GM12878 (cell line): Measurements from ENCODE around the gene RPL35A. TPM values are rescaled to one million over a fixed set of nuclear protein-coding genes. Genes with fewer than 3 reads are reported as not detected.

Experiments used
- ATAC-seq: fragments of 200-7000 bp; cut with Tn5 transposase; 3 replicates; pipeline ENCODE4 v1.9.1; 2020; ENCODE audit warnings: mild to moderate bottlenecking, moderate library complexity
- BruUV-seq: library from RNA; stranded (reverse); fragments of 400-500 nt; replicated peaks from 2 replicates; lab custom pipeline; 2021; lab: Mats Ljungman, UMichigan
- CTCF ChIA-PET: fragments of 300-600 bp; sonication (Branson Sonifier 250); formaldehyde crosslinking; extraction: SDS; loops from one replicate; lab custom pipeline; 2021; ENCODE audit warnings: inconsistent platforms; lab: Yijun Ruan, JAX
- POLR2A ChIA-PET: fragments of 350-600 bp; formaldehyde crosslinking; extraction: SDS; loops from one replicate; lab custom pipeline; 2021; ENCODE audit warnings: inconsistent platforms; lab: Charles Lee
- RAD21 ChIA-PET: fragments of 300-600 bp; sonication (Branson Sonifier 250); formaldehyde crosslinking; loops from one replicate; lab custom pipeline; 2023; ENCODE audit warnings: antibody characterized with exemption; ENCODE audit not compliant: unreplicated experiment; lab: Charles Lee
- SMC1A ChIA-PET: fragments of 300-600 bp; sonication (Branson Sonifier 250); formaldehyde crosslinking; loops from one replicate; lab custom pipeline; 2023; ENCODE audit not compliant: unreplicated experiment, uncharacterized antibody; lab: Charles Lee
- DNase-seq: peaks from one replicate; pipeline ENCODE4 v3.0.0-alpha.2; 2011; ENCODE audit warnings: low read depth, low spot score
- FAIRE-seq: peaks from 3 replicates; lab custom pipeline; 2011; peaks lifted over from hg19 to GRCh38; lab: Jason Lieb, UNC
- H2AFZ ChIP-seq: 2 replicates; pipeline ENCODE4 v1.6.0; 2011; ENCODE audit warnings: low read depth, low read length, control low read depth; ENCODE audit not compliant: control insufficient read depth
- H3K27ac ChIP-seq: 2 replicates; pipeline ENCODE4 v1.5.1; 2011; ENCODE audit warnings: control low read depth; ENCODE audit not compliant: control insufficient read depth, insufficient read depth
- H3K27me3 ChIP-seq, 2 experiments: replicated peaks in 1 of 2; 2 replicates each; pipeline versions ENCODE4 v1.6.0 to v1.6.1; 2011; ENCODE audit warnings: low read length in 1 of 2; ENCODE audit not compliant: control insufficient read depth in 2 of 2, insufficient read depth in 2 of 2
- H3K36me3 ChIP-seq, 2 experiments: 2 replicates each; pipeline ENCODE4 v1.5.1; 2011; ENCODE audit warnings: low read length in 1 of 2; ENCODE audit not compliant: control insufficient read depth in 2 of 2, insufficient read depth in 2 of 2
- H3K4me1 ChIP-seq: 2 replicates; pipeline ENCODE4 v1.6.1; 2011; ENCODE audit warnings: mild to moderate bottlenecking, low read length, moderate library complexity, mixed read lengths; ENCODE audit not compliant: control insufficient read depth, insufficient read depth
- H3K4me2 ChIP-seq: 2 replicates; pipeline ENCODE4 v1.6.0; 2011; ENCODE audit warnings: control low read depth; ENCODE audit not compliant: control insufficient read depth, insufficient read depth
- H3K4me3 ChIP-seq: fragments of 200-600 bp; sonication (generic); 2 replicates; pipeline ENCODE4 v1.5.1; 2016
- H3K79me2 ChIP-seq: 2 replicates; pipeline ENCODE4 v1.6.0; 2011; ENCODE audit warnings: low read length; ENCODE audit not compliant: control insufficient read depth, insufficient read depth
- H3K9ac ChIP-seq: 2 replicates; pipeline ENCODE4 v1.8.0; 2011; ENCODE audit warnings: low read length, control low read depth, mixed read lengths; ENCODE audit not compliant: control insufficient read depth, insufficient read depth
- H3K9me3 ChIP-seq: replicated peaks from 3 replicates; pipeline ENCODE4 v1.5.1; 2011; ENCODE audit warnings: mild to moderate bottlenecking, low read length; ENCODE audit not compliant: control insufficient read depth, insufficient read depth
- H4K20me1 ChIP-seq: 2 replicates; pipeline ENCODE4 v1.6.0; 2011; ENCODE audit not compliant: control insufficient read depth, insufficient read depth
- BCL11A ChIP-seq: IDR thresholded peaks from 2 replicates; pipeline ENCODE4 v1.6.1; 2011; ENCODE audit warnings: low read depth, low read length
- CBFB ChIP-seq: IDR thresholded peaks from 2 replicates; pipeline ENCODE4 v1.6.1; 2016; ENCODE audit warnings: antibody characterized with exemption, low read depth
- CBX3 ChIP-seq: fragments of 200-600 bp; sonication (generic); IDR thresholded peaks from 2 replicates; pipeline ENCODE4 v1.6.1; 2016; ENCODE audit warnings: low read depth, borderline replicate concordance
- HDGF ChIP-seq: fragments of 450-650 bp; IDR thresholded peaks from 2 replicates; pipeline ENCODE4 v1.6.1; 2016; ENCODE audit warnings: antibody characterized with exemption
- MYC ChIP-seq: IDR thresholded peaks from 2 replicates; pipeline ENCODE4 v1.6.1; 2011; ENCODE audit warnings: mild to moderate bottlenecking, low read length, moderate library complexity, inconsistent platforms; ENCODE audit not compliant: insufficient read depth, insufficient replicate concordance, insufficient read length, severe bottlenecking
- PML ChIP-seq: IDR thresholded peaks from 2 replicates; pipeline ENCODE4 v1.6.1; 2012; ENCODE audit warnings: low read length, inconsistent platforms
- SPI1 ChIP-seq: IDR thresholded peaks from 2 replicates; pipeline ENCODE4 v1.6.1; 2011; ENCODE audit warnings: low read depth, mild to moderate bottlenecking, low read length, moderate library complexity, borderline replicate concordance; ENCODE audit not compliant: insufficient read depth
- TAF1 ChIP-seq: IDR thresholded peaks from 2 replicates; pipeline ENCODE4 v1.6.1; 2011; ENCODE audit warnings: mild to moderate bottlenecking, low read depth, low read length, borderline replicate concordance
- YBX1 ChIP-seq: fragments of 450-650 bp; IDR thresholded peaks from 2 replicates; pipeline ENCODE4 v1.6.1; 2016; ENCODE audit warnings: antibody characterized with exemption
- WGBS: methylation state at CpG from one replicate; pipeline ENCODE4 v1.1.6; 2016; ENCODE audit warnings: low lambda C conversion rate; ENCODE audit not compliant: insufficient replicate concordance, insufficient coverage; ENCODE audit errors: missing lambda C conversion rate; 5-methylcytosine and 5-hydroxymethylcytosine counted together
- in situ Hi-C: fragments of 300-500 bp; cut with MboI; formaldehyde crosslinking; loops from 9 replicates; pipeline ENCODE4 v1.14.3; 2018; ENCODE audit warnings: mixed read lengths
- intact Hi-C: fragments of 100-400 bp; cut with micrococcal nuclease; formaldehyde crosslinking; loops from one replicate; pipeline ENCODE4 v1.14.2; 2022; ENCODE audit not compliant: unreplicated experiment
- polyA plus RNA-seq, 11 experiments: library from polyadenylated mRNA; depleted of rRNA in 4 of 11; unstranded in 6 of 11; stranded (reverse) in 5 of 11; fragments of >200 nt; fragmentation: Nextera tagmentation in 4 of 11; fragmentation: Illumina TruSeq in 1 of 11; extraction: Ambion mirVana in 4 of 11; extraction: Trizol in 1 of 11; gene quantifications; 1 replicate in 1 of 11; 2 replicates in 10 of 11; pipeline versions ENCODE4 v1.2.1 to v1.2.3, GENCODE V29; 2011 to 2016; ENCODE audit warnings: inconsistent platforms in 2 of 11, missing spikeins in 2 of 11, low read depth in 1 of 11
- total RNA-seq, 4 experiments: library from RNA; depleted of rRNA in 3 of 4; stranded (reverse); fragments of >200 nt in 3 of 4; fragmentation: Illumina TruSeq in 1 of 4; extraction: Trizol in 1 of 4; gene quantifications; 2 replicates each; pipeline versions ENCODE4 v1.2.1 to v1.2.3, GENCODE V29; 2013 to 2021
- TF ChIP-seq, protein P1 (sequence below): IDR thresholded peaks from 2 replicates; pipeline ENCODE4 v1.6.1; 2012; ENCODE audit warnings: low read depth, low read length, improper control_type of control experiment
- TF ChIP-seq, protein P2 (sequence below): fragments of 450-650 bp; IDR thresholded peaks from 2 replicates; pipeline ENCODE4 v1.6.1; 2016; ENCODE audit warnings: mild to moderate bottlenecking, moderate library complexity, borderline replicate concordance
- TF ChIP-seq, protein P3 (sequence below), 3 experiments: IDR thresholded peaks in 2 of 3; conservative IDR thresholded peaks in 1 of 3; 2 replicates each; pipeline ENCODE4 v1.5.1; 2011; ENCODE audit warnings: low read depth in 3 of 3, low read length in 3 of 3, mild to moderate bottlenecking in 3 of 3, control low read depth in 2 of 3, moderate library complexity in 2 of 3, inconsistent platforms in 1 of 3, mixed read lengths in 1 of 3; ENCODE audit not compliant: control insufficient read depth in 2 of 3, insufficient read depth in 1 of 3; ENCODE audit errors: extremely low read depth in 1 of 3
- TF ChIP-seq, protein P4 (sequence below): IDR thresholded peaks from 2 replicates; pipeline ENCODE4 v1.6.1; 2012; ENCODE audit warnings: low read length, inconsistent platforms

Gene RPL35A
- total and polyA plus RNA-seq, 10 of the 15 experiments (the other 5 are each of a cell fraction or from before 2014, with no cell fraction given) = 774 to 3,144 (median 1,843) TPM

DNA sequence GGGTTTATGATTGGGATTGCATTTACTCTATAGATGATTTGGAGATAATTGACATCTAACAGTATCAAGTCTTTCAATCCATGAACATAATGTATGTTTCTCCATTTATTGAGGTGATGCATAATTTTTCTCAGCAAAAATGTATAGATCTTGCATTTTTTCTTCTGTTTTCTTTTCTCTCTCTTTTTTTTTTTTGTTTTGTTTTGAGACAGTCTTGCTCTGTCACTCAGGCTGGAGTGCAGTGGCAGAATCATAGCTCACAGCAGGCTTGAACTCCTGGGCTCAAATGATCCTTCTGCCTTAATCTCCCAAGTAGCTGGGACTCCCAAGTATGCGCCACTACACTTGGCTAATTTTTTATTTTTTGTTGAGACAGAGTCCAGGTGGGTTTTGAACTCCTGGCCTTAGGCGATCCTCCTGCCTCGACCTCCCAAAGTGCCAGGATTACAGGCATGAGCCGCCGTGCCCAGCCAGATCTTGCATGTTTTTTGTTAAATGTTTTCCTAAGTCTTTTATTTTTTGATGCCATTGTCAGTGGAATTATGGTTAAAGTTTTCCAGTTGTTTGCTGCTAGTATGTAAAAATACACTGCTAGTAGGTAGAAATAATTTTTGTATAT is 13.1 kb downstream of the RPL35A start:
- POLR2A ChIA-PET = no interaction called here
- H4K20me1 ChIP-seq = no peaks in the 10 kb centered on the region
- RAD21 ChIA-PET = no interaction called here
- no peak overlapping the region for H3K4me3 ChIP-seq
- H3K36me3 ChIP-seq = no peaks in the 10 kb centered on the region
- DNase-seq (no peak), ATAC-seq (no peak), FAIRE-seq (no peak)
- TF ChIP-seq CBFB (no peak), PML (no peak), CBX3 (no peak), SPI1 (no peak), BCL11A (no peak), HDGF (no peak), MYC (no peak), TAF1 (no peak), YBX1 (no peak)
- TF ChIP-seq, protein P1, sequence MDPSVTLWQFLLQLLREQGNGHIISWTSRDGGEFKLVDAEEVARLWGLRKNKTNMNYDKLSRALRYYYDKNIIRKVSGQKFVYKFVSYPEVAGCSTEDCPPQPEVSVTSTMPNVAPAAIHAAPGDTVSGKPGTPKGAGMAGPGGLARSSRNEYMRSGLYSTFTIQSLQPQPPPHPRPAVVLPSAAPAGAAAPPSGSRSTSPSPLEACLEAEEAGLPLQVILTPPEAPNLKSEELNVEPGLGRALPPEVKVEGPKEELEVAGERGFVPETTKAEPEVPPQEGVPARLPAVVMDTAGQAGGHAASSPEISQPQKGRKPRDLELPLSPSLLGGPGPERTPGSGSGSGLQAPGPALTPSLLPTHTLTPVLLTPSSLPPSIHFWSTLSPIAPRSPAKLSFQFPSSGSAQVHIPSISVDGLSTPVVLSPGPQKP = no peak
- TF ChIP-seq, protein P2, sequence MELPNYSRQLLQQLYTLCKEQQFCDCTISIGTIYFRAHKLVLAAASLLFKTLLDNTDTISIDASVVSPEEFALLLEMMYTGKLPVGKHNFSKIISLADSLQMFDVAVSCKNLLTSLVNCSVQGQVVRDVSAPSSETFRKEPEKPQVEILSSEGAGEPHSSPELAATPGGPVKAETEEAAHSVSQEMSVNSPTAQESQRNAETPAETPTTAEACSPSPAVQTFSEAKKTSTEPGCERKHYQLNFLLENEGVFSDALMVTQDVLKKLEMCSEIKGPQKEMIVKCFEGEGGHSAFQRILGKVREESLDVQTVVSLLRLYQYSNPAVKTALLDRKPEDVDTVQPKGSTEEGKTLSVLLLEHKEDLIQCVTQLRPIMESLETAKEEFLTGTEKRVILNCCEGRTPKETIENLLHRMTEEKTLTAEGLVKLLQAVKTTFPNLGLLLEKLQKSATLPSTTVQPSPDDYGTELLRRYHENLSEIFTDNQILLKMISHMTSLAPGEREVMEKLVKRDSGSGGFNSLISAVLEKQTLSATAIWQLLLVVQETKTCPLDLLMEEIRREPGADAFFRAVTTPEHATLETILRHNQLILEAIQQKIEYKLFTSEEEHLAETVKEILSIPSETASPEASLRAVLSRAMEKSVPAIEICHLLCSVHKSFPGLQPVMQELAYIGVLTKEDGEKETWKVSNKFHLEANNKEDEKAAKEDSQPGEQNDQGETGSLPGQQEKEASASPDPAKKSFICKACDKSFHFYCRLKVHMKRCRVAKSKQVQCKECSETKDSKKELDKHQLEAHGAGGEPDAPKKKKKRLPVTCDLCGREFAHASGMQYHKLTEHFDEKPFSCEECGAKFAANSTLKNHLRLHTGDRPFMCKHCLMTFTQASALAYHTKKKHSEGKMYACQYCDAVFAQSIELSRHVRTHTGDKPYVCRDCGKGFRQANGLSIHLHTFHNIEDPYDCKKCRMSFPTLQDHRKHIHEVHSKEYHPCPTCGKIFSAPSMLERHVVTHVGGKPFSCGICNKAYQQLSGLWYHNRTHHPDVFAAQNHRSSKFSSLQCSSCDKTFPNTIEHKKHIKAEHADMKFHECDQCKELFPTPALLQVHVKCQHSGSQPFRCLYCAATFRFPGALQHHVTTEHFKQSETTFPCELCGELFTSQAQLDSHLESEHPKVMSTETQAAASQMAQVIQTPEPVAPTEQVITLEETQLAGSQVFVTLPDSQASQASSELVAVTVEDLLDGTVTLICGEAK = no peak
- TF ChIP-seq, protein P3, sequence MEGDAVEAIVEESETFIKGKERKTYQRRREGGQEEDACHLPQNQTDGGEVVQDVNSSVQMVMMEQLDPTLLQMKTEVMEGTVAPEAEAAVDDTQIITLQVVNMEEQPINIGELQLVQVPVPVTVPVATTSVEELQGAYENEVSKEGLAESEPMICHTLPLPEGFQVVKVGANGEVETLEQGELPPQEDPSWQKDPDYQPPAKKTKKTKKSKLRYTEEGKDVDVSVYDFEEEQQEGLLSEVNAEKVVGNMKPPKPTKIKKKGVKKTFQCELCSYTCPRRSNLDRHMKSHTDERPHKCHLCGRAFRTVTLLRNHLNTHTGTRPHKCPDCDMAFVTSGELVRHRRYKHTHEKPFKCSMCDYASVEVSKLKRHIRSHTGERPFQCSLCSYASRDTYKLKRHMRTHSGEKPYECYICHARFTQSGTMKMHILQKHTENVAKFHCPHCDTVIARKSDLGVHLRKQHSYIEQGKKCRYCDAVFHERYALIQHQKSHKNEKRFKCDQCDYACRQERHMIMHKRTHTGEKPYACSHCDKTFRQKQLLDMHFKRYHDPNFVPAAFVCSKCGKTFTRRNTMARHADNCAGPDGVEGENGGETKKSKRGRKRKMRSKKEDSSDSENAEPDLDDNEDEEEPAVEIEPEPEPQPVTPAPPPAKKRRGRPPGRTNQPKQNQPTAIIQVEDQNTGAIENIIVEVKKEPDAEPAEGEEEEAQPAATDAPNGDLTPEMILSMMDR (IDR thresholded peaks at IDR 0.05 in 2 of 3, conservative IDR thresholded peaks at IDR 0.05 in 1 of 3; ENCODE audit: control insufficient read depth in 2 of 3, extremely low read depth in 1 of 3, insufficient read depth in 1 of 3, low read depth in 3 of 3, low read length in 3 of 3) = no peak
- TF ChIP-seq, protein P4, sequence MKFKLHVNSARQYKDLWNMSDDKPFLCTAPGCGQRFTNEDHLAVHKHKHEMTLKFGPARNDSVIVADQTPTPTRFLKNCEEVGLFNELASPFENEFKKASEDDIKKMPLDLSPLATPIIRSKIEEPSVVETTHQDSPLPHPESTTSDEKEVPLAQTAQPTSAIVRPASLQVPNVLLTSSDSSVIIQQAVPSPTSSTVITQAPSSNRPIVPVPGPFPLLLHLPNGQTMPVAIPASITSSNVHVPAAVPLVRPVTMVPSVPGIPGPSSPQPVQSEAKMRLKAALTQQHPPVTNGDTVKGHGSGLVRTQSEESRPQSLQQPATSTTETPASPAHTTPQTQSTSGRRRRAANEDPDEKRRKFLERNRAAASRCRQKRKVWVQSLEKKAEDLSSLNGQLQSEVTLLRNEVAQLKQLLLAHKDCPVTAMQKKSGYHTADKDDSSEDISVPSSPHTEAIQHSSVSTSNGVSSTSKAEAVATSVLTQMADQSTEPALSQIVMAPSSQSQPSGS = no peak
- WGBS = 88% methylated on average over 5 of the region's 5 CpGs
- H3K27ac ChIP-seq = no peak overlapping the region
- H3K9ac ChIP-seq = no peak overlapping the region
- no peak overlapping the region for H2AFZ ChIP-seq
- CTCF ChIA-PET = interaction anchor here (0.7 kb wide), 2 partner anchors 10 to 14 kb away, joined by 3 read pairs; no protein-coding TSS in a partner anchor
- H3K27me3 ChIP-seq = no peaks in the 10 kb centered on the region
- H3K4me2 ChIP-seq = no peak overlapping the region
- in situ Hi-C loops = no loop called here
- intact Hi-C loops = no loop called here
- SMC1A ChIA-PET = interaction anchor here (0.6 kb wide), 1 partner anchor 8 kb away, joined by 3 read pairs; no protein-coding TSS in a partner anchor
- H3K9me3 ChIP-seq = peaks cover 4% of the 10 kb centered on the region; the same call in 1 of the 3 replicates
- peaks cover 6% of the 10 kb centered on the region for H3K4me1 ChIP-seq
- BruUV-seq = no TSS peak
- no peaks in the 10 kb centered on the region for H3K79me2 ChIP-seq
